GM23248 (cell line): ENCODE data around the gene TMEM255B.

Source experiments
- EZH2 ChIP-seq: fragments of 200-600 bp; sonication (generic); IDR thresholded peaks from 2 replicates; pipeline ENCODE4 v1.6.1; 2018; ENCODE audit warnings: antibody characterized with exemption, mild to moderate bottlenecking; ENCODE audit not compliant: insufficient read depth, poor library complexity, severe bottlenecking
- EZH2phosphoT487 ChIP-seq: fragments of 200-600 bp; sonication (generic); IDR thresholded peaks from 2 replicates; pipeline ENCODE4 v1.6.1; 2018; ENCODE audit warnings: antibody characterized with exemption, moderate library complexity, mild to moderate bottlenecking, low read depth; ENCODE audit not compliant: insufficient read depth

DNA sequence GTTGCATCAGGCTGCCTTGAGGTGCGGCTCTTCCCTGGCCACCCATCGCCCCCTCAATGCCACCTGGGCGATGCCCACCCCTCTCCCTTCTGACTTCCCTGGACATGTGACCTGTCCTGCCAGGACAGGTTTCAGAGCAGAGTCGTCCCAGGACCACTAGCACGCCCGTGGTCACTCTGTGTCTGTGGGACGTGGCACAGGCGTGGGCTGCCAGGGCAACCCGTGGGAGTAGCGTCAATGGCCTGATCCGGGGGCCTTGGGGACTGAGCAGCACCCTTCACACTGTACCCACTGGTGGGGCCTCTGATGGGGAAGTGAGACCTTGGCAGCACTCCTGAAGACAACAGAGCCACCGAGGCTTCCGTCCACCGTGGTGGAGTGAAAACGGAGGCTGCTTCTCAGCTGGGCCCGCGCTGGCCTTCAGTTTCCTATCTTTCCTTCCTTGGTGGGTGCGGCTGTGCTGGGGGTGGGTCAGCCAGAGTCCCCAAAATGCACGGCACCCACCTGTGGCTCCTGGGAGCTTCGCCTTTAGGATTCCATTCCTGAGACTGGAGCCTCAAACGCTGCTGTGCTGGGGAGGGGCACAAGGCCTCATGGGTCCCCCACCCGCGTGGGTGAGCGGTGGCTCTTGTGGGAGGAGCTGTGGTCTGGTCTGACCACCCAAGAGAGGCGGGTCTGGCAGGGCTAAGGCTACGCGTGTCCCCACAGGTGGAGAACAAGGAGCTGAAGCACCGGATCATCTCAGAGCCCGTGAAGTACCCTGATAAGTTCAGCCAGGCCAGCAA lies 26.7 kb upstream of the TMEM255B start:
- TF ChIP-seq EZH2 = no peak
- TF ChIP-seq EZH2phosphoT487 = no peak
